ENCODE measurements around the gene WBP11. TPM values are rescaled to one million over a fixed set of nuclear protein-coding genes. Genes with fewer than 3 reads are reported as not detected.

The WBP11 gene
- total and polyA plus RNA-seq, 2 of the 13 experiments (the other 11 are each of a cell fraction or from before 2014, with no cell fraction given), result 7.6 to 31.0 TPM

DNA sequence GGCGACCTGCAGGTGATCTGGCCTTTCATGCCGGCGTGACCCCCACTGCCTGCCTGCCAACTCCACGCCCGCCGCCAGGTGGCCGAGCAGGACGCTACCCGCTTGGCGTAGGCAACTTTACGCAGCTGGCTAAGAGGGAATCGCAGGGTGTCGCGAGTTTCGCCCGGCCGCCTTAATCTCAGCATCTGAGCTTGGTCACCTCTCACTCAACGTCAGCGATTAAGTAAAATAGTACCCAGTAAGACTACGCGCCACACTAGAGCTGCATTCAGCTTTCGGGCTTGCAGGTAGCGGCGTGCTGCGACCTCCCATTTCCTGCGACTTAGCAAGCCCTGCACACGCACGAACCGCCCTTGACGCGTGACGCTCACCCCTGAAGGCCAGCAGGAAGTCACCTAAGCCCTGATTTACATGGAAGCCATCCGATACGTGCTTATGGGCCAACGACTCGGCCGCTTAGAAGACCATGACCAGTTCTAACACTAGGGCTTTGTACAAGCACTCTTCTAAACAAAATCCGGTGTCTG is 33.2 kb downstream of the WBP11 start (continued):
- no peak for TF ChIP-seq NR3C1 (CRISPR knock-in tag; IDR thresholded peaks at IDR 0.05)
- TF ChIP-seq, protein P1, sequence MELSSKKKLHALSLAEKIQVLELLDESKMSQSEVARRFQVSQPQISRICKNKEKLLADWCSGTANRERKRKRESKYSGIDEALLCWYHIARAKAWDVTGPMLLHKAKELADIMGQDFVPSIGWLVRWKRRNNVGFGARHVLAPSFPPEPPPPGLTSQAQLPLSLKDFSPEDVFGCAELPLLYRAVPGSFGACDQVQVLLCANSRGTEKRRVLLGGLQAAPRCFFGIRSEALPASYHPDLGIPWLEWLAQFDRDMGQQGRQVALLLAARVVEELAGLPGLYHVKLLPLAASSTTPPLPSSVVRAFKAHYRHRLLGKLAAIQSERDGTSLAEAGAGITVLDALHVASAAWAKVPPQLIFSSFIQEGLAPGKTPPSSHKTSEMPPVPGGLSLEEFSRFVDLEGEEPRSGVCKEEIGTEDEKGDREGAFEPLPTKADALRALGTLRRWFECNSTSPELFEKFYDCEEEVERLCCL (CRISPR knock-in tag; IDR thresholded peaks at IDR 0.05; ENCODE audit: borderline replicate concordance), result no peak
- TF ChIP-seq ZNF75D (CRISPR knock-in tag; IDR thresholded peaks at IDR 0.05; ENCODE audit: borderline replicate concordance), result no peak
- TF ChIP-seq, protein P2, sequence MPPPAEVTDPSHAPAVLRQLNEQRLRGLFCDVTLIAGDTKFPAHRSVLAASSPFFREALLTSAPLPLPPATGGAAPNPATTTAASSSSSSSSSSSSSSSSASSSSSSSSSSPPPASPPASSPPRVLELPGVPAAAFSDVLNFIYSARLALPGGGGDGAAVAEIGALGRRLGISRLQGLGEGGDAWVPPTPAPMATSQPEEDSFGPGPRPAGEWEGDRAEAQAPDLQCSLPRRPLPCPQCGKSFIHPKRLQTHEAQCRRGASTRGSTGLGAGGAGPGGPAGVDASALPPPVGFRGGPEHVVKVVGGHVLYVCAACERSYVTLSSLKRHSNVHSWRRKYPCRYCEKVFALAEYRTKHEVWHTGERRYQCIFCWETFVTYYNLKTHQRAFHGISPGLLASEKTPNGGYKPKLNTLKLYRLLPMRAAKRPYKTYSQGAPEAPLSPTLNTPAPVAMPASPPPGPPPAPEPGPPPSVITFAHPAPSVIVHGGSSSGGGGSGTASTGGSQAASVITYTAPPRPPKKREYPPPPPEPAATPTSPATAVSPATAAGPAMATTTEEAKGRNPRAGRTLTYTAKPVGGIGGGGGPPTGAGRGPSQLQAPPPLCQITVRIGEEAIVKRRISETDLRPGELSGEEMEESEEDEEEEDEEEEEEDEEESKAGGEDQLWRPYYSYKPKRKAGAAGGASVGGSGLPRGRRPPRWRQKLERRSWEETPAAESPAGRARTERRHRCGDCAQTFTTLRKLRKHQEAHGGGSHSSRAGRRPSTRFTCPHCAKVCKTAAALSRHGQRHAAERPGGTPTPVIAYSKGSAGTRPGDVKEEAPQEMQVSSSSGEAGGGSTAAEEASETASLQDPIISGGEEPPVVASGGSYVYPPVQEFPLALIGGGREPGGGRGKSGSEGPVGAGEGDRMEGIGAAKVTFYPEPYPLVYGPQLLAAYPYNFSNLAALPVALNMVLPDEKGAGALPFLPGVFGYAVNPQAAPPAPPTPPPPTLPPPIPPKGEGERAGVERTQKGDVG (CRISPR knock-in tag; IDR thresholded peaks at IDR 0.05; ENCODE audit: borderline replicate concordance), result no peak
- TF ChIP-seq, protein P3, sequence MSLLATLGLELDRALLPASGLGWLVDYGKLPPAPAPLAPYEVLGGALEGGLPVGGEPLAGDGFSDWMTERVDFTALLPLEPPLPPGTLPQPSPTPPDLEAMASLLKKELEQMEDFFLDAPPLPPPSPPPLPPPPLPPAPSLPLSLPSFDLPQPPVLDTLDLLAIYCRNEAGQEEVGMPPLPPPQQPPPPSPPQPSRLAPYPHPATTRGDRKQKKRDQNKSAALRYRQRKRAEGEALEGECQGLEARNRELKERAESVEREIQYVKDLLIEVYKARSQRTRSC (CRISPR knock-in tag; IDR thresholded peaks at IDR 0.05; ENCODE audit: low read depth), result no peak
- TF ChIP-seq ZC3H4 (CRISPR knock-in tag; IDR thresholded peaks at IDR 0.05; ENCODE audit: borderline replicate concordance), result peak; percentile 99
- TF ChIP-seq MTA3 (CRISPR knock-in tag; IDR thresholded peaks at IDR 0.05), result no peak
- peak; percentile 36; the same call in 1 of the 2 replicates for TF ChIP-seq ZNF12 (CRISPR knock-in tag; IDR thresholded peaks at IDR 0.05)
- TF ChIP-seq EHMT2 (IDR thresholded peaks at IDR 0.05; ENCODE audit: borderline replicate concordance, low read depth, low read length), result no peak
- TF ChIP-seq RAD21 (CRISPR knock-in tag; IDR thresholded peaks at IDR 0.05), result peak; percentile 60
- peak; percentile 69 for TF ChIP-seq ASH2L (IDR thresholded peaks at IDR 0.05; ENCODE audit: insufficient read length, low read depth, low read length)
- TF ChIP-seq ZBTB20 (CRISPR knock-in tag; IDR thresholded peaks at IDR 0.05; ENCODE audit: borderline replicate concordance, low read depth), result no peak; the same call in 1 of the 2 replicates
- TF ChIP-seq, protein P4, sequence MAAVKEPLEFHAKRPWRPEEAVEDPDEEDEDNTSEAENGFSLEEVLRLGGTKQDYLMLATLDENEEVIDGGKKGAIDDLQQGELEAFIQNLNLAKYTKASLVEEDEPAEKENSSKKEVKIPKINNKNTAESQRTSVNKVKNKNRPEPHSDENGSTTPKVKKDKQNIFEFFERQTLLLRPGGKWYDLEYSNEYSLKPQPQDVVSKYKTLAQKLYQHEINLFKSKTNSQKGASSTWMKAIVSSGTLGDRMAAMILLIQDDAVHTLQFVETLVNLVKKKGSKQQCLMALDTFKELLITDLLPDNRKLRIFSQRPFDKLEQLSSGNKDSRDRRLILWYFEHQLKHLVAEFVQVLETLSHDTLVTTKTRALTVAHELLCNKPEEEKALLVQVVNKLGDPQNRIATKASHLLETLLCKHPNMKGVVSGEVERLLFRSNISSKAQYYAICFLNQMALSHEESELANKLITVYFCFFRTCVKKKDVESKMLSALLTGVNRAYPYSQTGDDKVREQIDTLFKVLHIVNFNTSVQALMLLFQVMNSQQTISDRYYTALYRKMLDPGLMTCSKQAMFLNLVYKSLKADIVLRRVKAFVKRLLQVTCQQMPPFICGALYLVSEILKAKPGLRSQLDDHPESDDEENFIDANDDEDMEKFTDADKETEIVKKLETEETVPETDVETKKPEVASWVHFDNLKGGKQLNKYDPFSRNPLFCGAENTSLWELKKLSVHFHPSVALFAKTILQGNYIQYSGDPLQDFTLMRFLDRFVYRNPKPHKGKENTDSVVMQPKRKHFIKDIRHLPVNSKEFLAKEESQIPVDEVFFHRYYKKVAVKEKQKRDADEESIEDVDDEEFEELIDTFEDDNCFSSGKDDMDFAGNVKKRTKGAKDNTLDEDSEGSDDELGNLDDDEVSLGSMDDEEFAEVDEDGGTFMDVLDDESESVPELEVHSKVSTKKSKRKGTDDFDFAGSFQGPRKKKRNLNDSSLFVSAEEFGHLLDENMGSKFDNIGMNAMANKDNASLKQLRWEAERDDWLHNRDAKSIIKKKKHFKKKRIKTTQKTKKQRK (IDR thresholded peaks at IDR 0.05; ENCODE audit: low read length), result no peak
- peak; percentile 96 for TF ChIP-seq ZC3H13 (CRISPR knock-in tag; IDR thresholded peaks at IDR 0.05)
- no peak; the same call in 1 of the 2 replicates for TF ChIP-seq ZNF44 (CRISPR knock-in tag; IDR thresholded peaks at IDR 0.05)
- no peak; the same call in 1 of the 2 replicates for TF ChIP-seq ISL2 (CRISPR knock-in tag; IDR thresholded peaks at IDR 0.05)
- TF ChIP-seq, protein P5, sequence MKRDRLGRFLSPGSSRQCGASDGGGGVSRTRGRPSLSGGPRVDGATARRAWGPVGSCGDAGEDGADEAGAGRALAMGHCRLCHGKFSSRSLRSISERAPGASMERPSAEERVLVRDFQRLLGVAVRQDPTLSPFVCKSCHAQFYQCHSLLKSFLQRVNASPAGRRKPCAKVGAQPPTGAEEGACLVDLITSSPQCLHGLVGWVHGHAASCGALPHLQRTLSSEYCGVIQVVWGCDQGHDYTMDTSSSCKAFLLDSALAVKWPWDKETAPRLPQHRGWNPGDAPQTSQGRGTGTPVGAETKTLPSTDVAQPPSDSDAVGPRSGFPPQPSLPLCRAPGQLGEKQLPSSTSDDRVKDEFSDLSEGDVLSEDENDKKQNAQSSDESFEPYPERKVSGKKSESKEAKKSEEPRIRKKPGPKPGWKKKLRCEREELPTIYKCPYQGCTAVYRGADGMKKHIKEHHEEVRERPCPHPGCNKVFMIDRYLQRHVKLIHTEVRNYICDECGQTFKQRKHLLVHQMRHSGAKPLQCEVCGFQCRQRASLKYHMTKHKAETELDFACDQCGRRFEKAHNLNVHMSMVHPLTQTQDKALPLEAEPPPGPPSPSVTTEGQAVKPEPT (CRISPR knock-in tag; IDR thresholded peaks at IDR 0.05; ENCODE audit: low read depth), result no peak
- peak; percentile 50; the same call in 1 of the 2 replicates for TF ChIP-seq ZNF616 (CRISPR knock-in tag; IDR thresholded peaks at IDR 0.05; ENCODE audit: low read depth)
- TF ChIP-seq SCMH1 (CRISPR knock-in tag; IDR thresholded peaks at IDR 0.05; ENCODE audit: borderline replicate concordance), result no peak
